ENCODE measurements around the gene SLC10A3.

- TF ChIP-seq MXD4 (CRISPR knock-in tag; IDR thresholded peaks at IDR 0.05): no peak
- TF ChIP-seq RBFOX2 (IDR thresholded peaks at IDR 0.05; ENCODE audit: low read depth, low read length): no peak
- no peak for TF ChIP-seq POLR2A (IDR thresholded peaks at IDR 0.05; ENCODE audit: insufficient read depth in 1 of 2, low read depth in 2 of 2, low read length in 2 of 2)
- TF ChIP-seq JUND (CRISPR knock-in tag; IDR thresholded peaks at IDR 0.05): no peak
- TF ChIP-seq ATF3 (CRISPR knock-in tag; IDR thresholded peaks at IDR 0.05): no peak
- TF ChIP-seq ZNF780A (CRISPR knock-in tag; IDR thresholded peaks at IDR 0.05): no peak
- TF ChIP-seq SETDB1 (CRISPR knock-in tag; IDR thresholded peaks at IDR 0.05; ENCODE audit: borderline replicate concordance): no peak
Observed at GRCh38 chrX:154469114-154469513, 21.3 kb downstream of the SLC10A3 start.

Measured in HepG2 (cell line).